Osteoblast (primary cell): ENCODE results near the gene PFKP. TPM values are rescaled to one million over a fixed set of nuclear protein-coding genes. Genes with fewer than 3 reads are reported as not detected.

Experiments used
- DNase-seq: peaks from one replicate; pipeline ENCODE4 v3.0.0; 2011; ENCODE audit warnings: low spot score, mixed read lengths; ENCODE audit not compliant: insufficient read length; ENCODE audit errors: missing footprints
- H2AFZ ChIP-seq: 2 replicates; pipeline ENCODE4 v1.6.0; 2011; ENCODE audit warnings: mild to moderate bottlenecking, low read length
- H3K27ac ChIP-seq: 2 replicates; pipeline ENCODE4 v1.5.1; 2011; ENCODE audit warnings: mild to moderate bottlenecking, low read depth, low read length, moderate library complexity
- H3K27me3 ChIP-seq: 2 replicates; pipeline ENCODE4 v1.6.0; 2012; ENCODE audit warnings: mild to moderate bottlenecking, control low read depth, inconsistent platforms, low read length, moderate library complexity; ENCODE audit not compliant: insufficient read depth
- H3K36me3 ChIP-seq: 2 replicates; pipeline ENCODE4 v1.5.1; 2011; ENCODE audit warnings: mild to moderate bottlenecking, low read length, control low read depth, moderate library complexity; ENCODE audit not compliant: insufficient read depth
- H3K4me1 ChIP-seq: 2 replicates; pipeline ENCODE4 v1.5.1; 2011; ENCODE audit warnings: mild to moderate bottlenecking, low read length, control low read depth, moderate library complexity; ENCODE audit not compliant: insufficient read depth
- H3K4me2 ChIP-seq: 2 replicates; pipeline ENCODE4 v1.6.0; 2011; ENCODE audit warnings: mild to moderate bottlenecking, low read length; ENCODE audit not compliant: insufficient read depth
- H3K4me3 ChIP-seq: fragments of 200-600 bp; sonication (generic); 3 replicates; pipeline ENCODE4 v1.5.1; 2012; ENCODE audit warnings: mild to moderate bottlenecking, low read length, inconsistent platforms; ENCODE audit not compliant: insufficient read depth
- H3K79me2 ChIP-seq: 2 replicates; pipeline ENCODE4 v1.6.0; 2012; ENCODE audit warnings: mild to moderate bottlenecking, low read length, control low read depth, inconsistent platforms; ENCODE audit not compliant: insufficient read depth
- H3K9me3 ChIP-seq: 2 replicates; pipeline ENCODE4 v1.5.1; 2011; ENCODE audit warnings: low read depth, low read length, control low read depth
- H4K20me1 ChIP-seq: 2 replicates; pipeline ENCODE4 v1.6.0; 2012; ENCODE audit warnings: mild to moderate bottlenecking, low read length, control low read depth; ENCODE audit not compliant: insufficient read depth
- CTCF ChIP-seq: IDR thresholded peaks from 2 replicates; pipeline ENCODE4 v1.5.1; 2011; ENCODE audit warnings: mild to moderate bottlenecking, low read depth, low read length, moderate library complexity; ENCODE audit errors: extremely low read depth
- total RNA-seq: library from RNA; depleted of rRNA; stranded (reverse); fragments of >200 nt; gene quantifications from 2 replicates; pipeline ENCODE4 v1.2.3, GENCODE V29; 2012

Gene PFKP
- total RNA-seq, 1 donor = 80.0 TPM

- Histone ChIP-seq H2AFZ (peak overlapping the region; percentile 44), H3K79me2 (no peaks in the 10 kb centered on the region), H3K27ac (no peak overlapping the region), H3K4me2 (no peak overlapping the region), H3K9me3 (no peaks in the 10 kb centered on the region), H3K4me1 (peaks cover 29% of the 10 kb centered on the region), H3K4me3 (no peak overlapping the region), H3K27me3 (no peaks in the 10 kb centered on the region), H3K36me3 (no peaks in the 10 kb centered on the region), H4K20me1 (no peaks in the 10 kb centered on the region)
- no peak for DNase-seq
- TF ChIP-seq CTCF = no peak
Measured at GRCh38 chr10:3042589-3042988, 24.8 kb upstream of the PFKP start.

- no peaks in the 10 kb centered on the region for H3K27me3 ChIP-seq
- no peaks in the 10 kb centered on the region for H3K79me2 ChIP-seq
- H3K9me3 ChIP-seq = no peaks in the 10 kb centered on the region
- TF ChIP-seq CTCF = peak; percentile 92
- H3K4me3 ChIP-seq = no peak overlapping the region
- peaks cover 40% of the 10 kb centered on the region for H3K4me1 ChIP-seq
- H2AFZ ChIP-seq = peak overlapping the region; percentile 45
- peak overlapping the region; percentile 40 for H3K4me2 ChIP-seq
- peak; percentile 95 for DNase-seq
- H3K27ac ChIP-seq = no peak overlapping the region
- no peaks in the 10 kb centered on the region for H4K20me1 ChIP-seq
- no peaks in the 10 kb centered on the region for H3K36me3 ChIP-seq
Measured at GRCh38 chr10:3043512-3044368, 23.6 kb upstream of the PFKP start.

- Histone ChIP-seq H3K4me2 (peak overlapping the region; percentile 92), H3K4me3 (peak overlapping the region; percentile 65), H3K36me3 (no peaks in the 10 kb centered on the region), H3K27me3 (no peaks in the 10 kb centered on the region), H3K9me3 (no peaks in the 10 kb centered on the region), H3K79me2 (no peaks in the 10 kb centered on the region), H3K27ac (peak overlapping the region; percentile 99), H3K4me1 (peaks cover 46% of the 10 kb centered on the region), H2AFZ (peak overlapping the region; percentile 97), H4K20me1 (no peaks in the 10 kb centered on the region)
- peak; percentile 42 for TF ChIP-seq CTCF
- DNase-seq = peak; percentile 94
Measured at GRCh38 chr10:3045471-3046209, 21.7 kb upstream of the PFKP start.
